Caco-2 (cell line): Measurements from ENCODE around the gene CACNA1H. TPM values are rescaled to one million over a fixed set of nuclear protein-coding genes. Genes with fewer than 3 reads are reported as not detected.

Experiments used
- BruUV-seq: library from RNA; stranded (reverse); fragments of 400-500 nt; replicated peaks from 2 replicates; lab custom pipeline; 2021; lab: Mats Ljungman, UMichigan
- CTCF ChIA-PET: fragments of 300-600 bp; sonication (Branson Sonifier 250); formaldehyde crosslinking; loops from one replicate; lab custom pipeline; 2022; ENCODE audit warnings: antibody characterized with exemption; lab: Charles Lee
- POLR2A ChIA-PET: fragments of 300-600 bp; sonication (Branson Sonifier 250); formaldehyde crosslinking; loops from one replicate; lab custom pipeline; 2022; ENCODE audit warnings: antibody characterized with exemption; lab: Charles Lee
- DNase-seq, 2 experiments: peaks; one replicate each; pipeline versions ENCODE4 v3.0.0 to v3.0.0-alpha.2; 2020 to 2022
- H3K27me3 ChIP-seq: replicated peaks from 2 replicates; pipeline ENCODE4 v1.6.0; 2011; ENCODE audit warnings: low read length; ENCODE audit not compliant: control insufficient read depth, insufficient read depth
- H3K36me3 ChIP-seq: 2 replicates; pipeline ENCODE4 v1.5.1; 2011; ENCODE audit warnings: low read length; ENCODE audit not compliant: control insufficient read depth, insufficient read depth
- H3K4me1 ChIP-seq: fragments of 250-450 bp; sonication (Bioruptor Pico); 2 replicates; pipeline ENCODE4 v1.5.1; 2020; ENCODE audit warnings: mild to moderate bottlenecking
- H3K4me3 ChIP-seq: 2 replicates; pipeline ENCODE4 v1.5.1; 2011; ENCODE audit warnings: low read depth, mild to moderate bottlenecking, control low read depth, low read length
- H3K9me3 ChIP-seq: fragments of 250-450 bp; sonication (Bioruptor Pico); 2 replicates; pipeline ENCODE4 v1.5.1; 2020; ENCODE audit warnings: mild to moderate bottlenecking, moderate library complexity
- H3K27ac Mint-ChIP-seq: one replicate; pipeline ENCODE4 v1.8.0; 2022; ENCODE audit warnings: mixed read lengths; ENCODE audit not compliant: unreplicated experiment
- H3K27me3 Mint-ChIP-seq: one replicate; pipeline ENCODE4 v1.8.0; 2022; ENCODE audit warnings: mixed read lengths; ENCODE audit not compliant: insufficient read depth, unreplicated experiment
- H3K36me3 Mint-ChIP-seq: one replicate; pipeline ENCODE4 v1.8.0; 2022; ENCODE audit warnings: mild to moderate bottlenecking, mixed read lengths; ENCODE audit not compliant: insufficient read depth, unreplicated experiment
- H3K4me1 Mint-ChIP-seq: one replicate; pipeline ENCODE4 v1.8.0; 2022; ENCODE audit warnings: low read depth, mixed read lengths; ENCODE audit not compliant: unreplicated experiment
- H3K4me3 Mint-ChIP-seq: one replicate; pipeline ENCODE4 v1.8.0; 2022; ENCODE audit warnings: mild to moderate bottlenecking, moderate library complexity, mixed read lengths; ENCODE audit not compliant: unreplicated experiment
- H3K9me3 Mint-ChIP-seq: one replicate; pipeline ENCODE4 v1.8.0; 2022; ENCODE audit warnings: mixed read lengths; ENCODE audit not compliant: unreplicated experiment
- CTCF ChIP-seq, 2 experiments: fragments of 200-600 bp in 1 of 2; IDR thresholded peaks; 1 replicate in 1 of 2; 2 replicates in 1 of 2; pipeline versions ENCODE4 v1.5.1 to v1.8.0; 2011 to 2022; ENCODE audit warnings: antibody characterized with exemption in 1 of 2, control low read depth in 1 of 2, inconsistent platforms in 1 of 2, low read depth in 1 of 2, low read length in 1 of 2, mild to moderate bottlenecking in 1 of 2, moderate library complexity in 1 of 2; ENCODE audit not compliant: insufficient read depth in 1 of 2, severe bottlenecking in 1 of 2, unreplicated experiment in 1 of 2
- intact Hi-C: fragments of 100-400 bp; cut with micrococcal nuclease; formaldehyde crosslinking; loops from one replicate; pipeline ENCODE4 v1.10.0; 2022; ENCODE audit not compliant: unreplicated experiment
- total RNA-seq: library from RNA; stranded (reverse); gene quantifications from 2 replicates; pipeline ENCODE4 v1.2.3, GENCODE V29; 2022

CACNA1H gene
- total RNA-seq, 1 experiment from 2014 or later: 5.1 TPM

GRCh38 chr16:1106659-1107058, 46.2 kb upstream of the CACNA1H start:
- intact Hi-C loops: no loop called here
- CTCF ChIA-PET: no interaction called here
- POLR2A ChIA-PET: no interaction called here

DNA sequence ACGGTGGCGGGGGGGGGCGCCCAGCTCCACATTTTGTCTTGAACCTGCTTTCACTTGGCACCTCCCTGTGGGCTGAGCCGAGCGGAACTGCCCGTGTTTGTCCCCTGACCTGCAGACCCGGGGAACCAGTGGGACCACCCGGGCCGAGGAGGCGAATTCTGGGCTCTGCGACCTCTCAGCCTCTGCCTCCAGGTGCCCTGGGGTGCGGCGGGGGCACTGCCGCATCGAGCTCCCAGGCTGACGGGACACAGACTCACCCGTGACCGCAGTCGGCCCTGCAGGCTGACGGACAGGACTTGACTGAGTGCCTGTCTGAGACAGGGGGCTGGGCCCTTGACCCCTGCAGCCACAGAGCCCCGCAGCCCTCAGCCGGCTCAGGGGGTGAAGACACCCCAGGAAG, 45.8 kb upstream of the CACNA1H start:
- POLR2A ChIA-PET: no interaction called here
- Histone ChIP-seq H3K27me3 (no peaks in the 10 kb centered on the region; the same call in 1 of the 2 replicates), H3K4me3 (no peak overlapping the region), H3K36me3 (no peaks in the 10 kb centered on the region), H3K4me1 (peaks cover 7% of the 10 kb centered on the region), H3K9me3 (no peaks in the 10 kb centered on the region)
- H3K36me3 Mint-ChIP-seq: no peaks in the 10 kb centered on the region
- TF ChIP-seq CTCF (IDR thresholded peaks at IDR 0.05; ENCODE audit: insufficient read depth in 1 of 2, low read depth in 1 of 2, low read length in 1 of 2, severe bottlenecking in 1 of 2, unreplicated experiment in 1 of 2): no peak
- H3K9me3 Mint-ChIP-seq: no peaks in the 10 kb centered on the region
- no peak overlapping the region for H3K4me3 Mint-ChIP-seq
- intact Hi-C loops: no loop called here
- CTCF ChIA-PET: no interaction called here
- no TSS peak for BruUV-seq
- no peak overlapping the region for H3K27ac Mint-ChIP-seq
- H3K4me1 Mint-ChIP-seq: no peaks in the 10 kb centered on the region
- peaks cover 6% of the 10 kb centered on the region for H3K27me3 Mint-ChIP-seq
- DNase-seq: no peak

More at GRCh38 chr16:1106659-1107058, 46.2 kb upstream of the CACNA1H start:
- no peaks in the 10 kb centered on the region for H3K9me3 ChIP-seq
- H3K27me3 Mint-ChIP-seq: peaks cover 6% of the 10 kb centered on the region
- no peak for TF ChIP-seq CTCF (IDR thresholded peaks at IDR 0.05; ENCODE audit: insufficient read depth in 1 of 2, low read depth in 1 of 2, low read length in 1 of 2, severe bottlenecking in 1 of 2, unreplicated experiment in 1 of 2)
- no peaks in the 10 kb centered on the region for H3K36me3 Mint-ChIP-seq
- no peak for DNase-seq
- H3K4me3 ChIP-seq: no peak overlapping the region
- H3K4me1 Mint-ChIP-seq: no peaks in the 10 kb centered on the region
- H3K4me1 ChIP-seq: peaks cover 7% of the 10 kb centered on the region
- no peaks in the 10 kb centered on the region for H3K36me3 ChIP-seq
- no TSS peak for BruUV-seq
- no peak overlapping the region for H3K4me3 Mint-ChIP-seq
- no peaks in the 10 kb centered on the region for H3K9me3 Mint-ChIP-seq
- H3K27ac Mint-ChIP-seq: no peak overlapping the region
- no peaks in the 10 kb centered on the region; the same call in 1 of the 2 replicates for H3K27me3 ChIP-seq

DNA sequence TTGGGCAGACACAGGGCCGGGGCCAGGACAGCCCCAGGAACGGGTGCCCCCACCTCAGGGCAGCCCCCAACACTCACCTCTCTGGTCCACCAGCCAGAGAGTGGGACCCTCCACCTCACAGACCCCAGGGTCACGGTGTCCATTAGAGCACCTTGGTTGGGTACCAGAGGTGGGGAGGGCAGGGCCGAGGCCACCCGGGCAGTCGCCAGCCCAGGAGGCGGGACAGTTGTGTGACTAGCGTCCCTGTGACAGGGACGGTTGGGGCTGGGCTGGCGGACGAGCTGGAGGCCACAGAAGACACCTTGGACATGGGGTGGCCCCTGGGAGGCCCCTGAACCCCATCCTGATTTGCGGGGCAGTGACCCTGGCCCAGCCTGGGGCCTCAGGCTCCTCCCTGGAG, 45.2 kb upstream of the CACNA1H start:
- Histone ChIP-seq H3K4me1 (peaks cover 7% of the 10 kb centered on the region), H3K27me3 (no peaks in the 10 kb centered on the region; the same call in 1 of the 2 replicates), H3K9me3 (no peaks in the 10 kb centered on the region), H3K4me3 (no peak overlapping the region), H3K36me3 (no peaks in the 10 kb centered on the region)
- Mint-ChIP-seq H3K27me3 (peaks cover 6% of the 10 kb centered on the region), H3K27ac (no peak overlapping the region), H3K36me3 (no peaks in the 10 kb centered on the region), H3K9me3 (no peaks in the 10 kb centered on the region), H3K4me1 (no peaks in the 10 kb centered on the region), H3K4me3 (no peak overlapping the region)
- no peak for DNase-seq
- intact Hi-C loops: no loop called here
- ChIA-PET POLR2A (no interaction called here), CTCF (no interaction called here)
- no peak for TF ChIP-seq CTCF (IDR thresholded peaks at IDR 0.05; ENCODE audit: insufficient read depth in 1 of 2, low read depth in 1 of 2, low read length in 1 of 2, severe bottlenecking in 1 of 2, unreplicated experiment in 1 of 2)
- no TSS peak for BruUV-seq
